Endothelial cell (in vitro differentiated cells): ENCODE measurements around the gene VAMP3. TPM values are rescaled to one million over a fixed set of nuclear protein-coding genes. Genes with fewer than 3 reads are reported as not detected.

Source experiments
- DNase-seq: peaks from one replicate; pipeline ENCODE4 v3.0.0; 2021; ENCODE audit warnings: low spot score
- H3K27ac Mint-ChIP-seq: one replicate; pipeline ENCODE4 v1.8.0; 2021; ENCODE audit warnings: mixed read lengths, inconsistent platforms; ENCODE audit not compliant: unreplicated experiment
- H3K27me3 Mint-ChIP-seq: one replicate; pipeline ENCODE4 v1.8.0; 2021; ENCODE audit warnings: mild to moderate bottlenecking, moderate library complexity, mixed read lengths, inconsistent platforms; ENCODE audit not compliant: unreplicated experiment
- H3K36me3 Mint-ChIP-seq: one replicate; pipeline ENCODE4 v1.8.0; 2021; ENCODE audit warnings: mild to moderate bottlenecking, low read depth, mixed read lengths, inconsistent platforms; ENCODE audit not compliant: unreplicated experiment
- H3K4me1 Mint-ChIP-seq: one replicate; pipeline ENCODE4 v1.8.0; 2021; ENCODE audit warnings: mild to moderate bottlenecking, mixed read lengths, inconsistent platforms; ENCODE audit not compliant: unreplicated experiment
- H3K4me3 Mint-ChIP-seq: one replicate; pipeline ENCODE4 v1.8.0; 2021; ENCODE audit warnings: mild to moderate bottlenecking, mixed read lengths, inconsistent platforms; ENCODE audit not compliant: unreplicated experiment
- H3K9me3 Mint-ChIP-seq: one replicate; pipeline ENCODE4 v1.8.0; 2021; ENCODE audit warnings: mixed read lengths, inconsistent platforms; ENCODE audit not compliant: unreplicated experiment
- CTCF ChIP-seq: fragments of 200-600 bp; sonication (generic); IDR thresholded peaks from one replicate; pipeline ENCODE4 v1.5.0; 2021; ENCODE audit warnings: antibody characterized with exemption; ENCODE audit not compliant: unreplicated experiment
- total RNA-seq: library from RNA; stranded (reverse); fragmentation: NEBNext Ultra II Directional; extraction: Animal tissue kit (Norgen Biotek cat#: 25700); gene quantifications from one replicate; pipeline ENCODE4 v1.2.1, GENCODE V29; 2021; ENCODE audit not compliant: unreplicated experiment

VAMP3 gene
- total RNA-seq, 1 donor from 2014 or later = 91.0 TPM

DNA sequence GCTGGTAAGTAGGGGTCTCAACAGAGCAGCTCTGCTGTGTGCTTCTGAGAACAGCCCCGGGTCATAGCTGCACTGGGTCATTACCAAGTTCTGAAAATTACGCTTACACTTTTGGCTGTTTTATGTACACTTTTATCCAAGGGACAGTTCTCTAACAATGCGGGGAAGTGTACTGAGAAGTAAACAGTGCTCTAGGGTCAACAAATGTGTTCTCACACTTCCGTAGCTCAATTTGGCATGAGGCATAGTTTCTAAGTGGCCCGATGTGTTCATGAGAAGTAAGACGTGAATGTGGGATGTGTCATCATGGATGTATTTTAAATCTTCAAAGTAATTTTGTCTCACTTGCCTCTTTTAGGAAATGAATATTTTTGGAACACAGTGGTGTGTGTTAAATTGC lies 10.9 kb upstream of the VAMP3 start:
- H3K27ac Mint-ChIP-seq = no peak overlapping the region
- no peak overlapping the region for H3K4me3 Mint-ChIP-seq
- no peaks in the 10 kb centered on the region for H3K9me3 Mint-ChIP-seq
- DNase-seq = no peak
- H3K27me3 Mint-ChIP-seq = no peaks in the 10 kb centered on the region
- no peaks in the 10 kb centered on the region for H3K4me1 Mint-ChIP-seq
- H3K36me3 Mint-ChIP-seq = no peaks in the 10 kb centered on the region
- no peak for TF ChIP-seq CTCF

GRCh38 chr1:7761103-7761502 lies 10.0 kb upstream of the VAMP3 start:
- no peaks in the 10 kb centered on the region for H3K4me1 Mint-ChIP-seq
- no peak for DNase-seq
- no peak overlapping the region for H3K27ac Mint-ChIP-seq
- H3K27me3 Mint-ChIP-seq = no peaks in the 10 kb centered on the region
- no peaks in the 10 kb centered on the region for H3K9me3 Mint-ChIP-seq
- no peak for TF ChIP-seq CTCF
- H3K36me3 Mint-ChIP-seq = no peaks in the 10 kb centered on the region
- no peak overlapping the region for H3K4me3 Mint-ChIP-seq

GRCh38 chr1:7767176-7767575 lies 3.9 kb upstream of the VAMP3 start:
- H3K27me3 Mint-ChIP-seq = no peaks in the 10 kb centered on the region
- H3K4me3 Mint-ChIP-seq = no peak overlapping the region
- TF ChIP-seq CTCF = no peak
- no peak overlapping the region for H3K27ac Mint-ChIP-seq
- no peak for DNase-seq
- no peaks in the 10 kb centered on the region for H3K36me3 Mint-ChIP-seq
- peaks cover 4% of the 10 kb centered on the region for H3K4me1 Mint-ChIP-seq
- H3K9me3 Mint-ChIP-seq = no peaks in the 10 kb centered on the region

DNA sequence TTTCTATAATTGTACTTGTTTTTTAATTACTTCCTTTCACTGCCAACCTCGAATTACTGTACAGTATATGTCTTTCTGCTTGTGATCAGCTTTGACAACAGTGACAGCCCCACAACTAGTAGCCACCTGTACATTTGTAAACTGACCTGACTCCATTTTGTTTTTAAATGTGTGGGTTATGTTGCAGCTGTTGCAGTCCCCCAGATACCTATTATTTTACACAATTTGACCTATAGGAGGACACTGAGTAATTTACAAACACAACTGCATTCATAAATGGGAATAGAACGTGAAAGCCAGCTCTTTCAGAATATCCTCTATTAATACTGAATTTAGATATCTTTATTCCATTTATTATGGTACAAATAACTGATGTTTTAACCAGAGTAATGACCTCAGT lies 2.5 kb upstream of the VAMP3 start:
- Mint-ChIP-seq H3K27ac (no peak overlapping the region), H3K4me1 (peaks cover 8% of the 10 kb centered on the region), H3K9me3 (no peaks in the 10 kb centered on the region), H3K36me3 (no peaks in the 10 kb centered on the region), H3K27me3 (no peaks in the 10 kb centered on the region), H3K4me3 (no peak overlapping the region)
- DNase-seq = no peak
- TF ChIP-seq CTCF = no peak

GRCh38 chr1:7769673-7770412 lies 1.3 kb upstream of the VAMP3 start:
- Mint-ChIP-seq H3K4me1 (peaks cover 8% of the 10 kb centered on the region), H3K9me3 (no peaks in the 10 kb centered on the region), H3K36me3 (peaks cover 5% of the 10 kb centered on the region), H3K27me3 (no peaks in the 10 kb centered on the region), H3K27ac (no peak overlapping the region), H3K4me3 (no peak overlapping the region)
- no peak for TF ChIP-seq CTCF
- DNase-seq = no peak
